Esophagus muscularis mucosa (tissue), 4 donors: ENCODE results near the gene TRMT1.

ENCODE experiments used
- CTCF ChIP-seq, 3 experiments: fragments of 200-600 bp in 2 of 3; fragments of 450-650 bp in 1 of 3; sonication (generic) in 2 of 3; IDR thresholded peaks; one replicate each; pipeline ENCODE4 v1.5.1; 2017 to 2019; ENCODE audit warnings: antibody characterized with exemption in 3 of 3, mild to moderate bottlenecking in 2 of 3, moderate library complexity in 1 of 3
- EP300 ChIP-seq: sonication (generic); formaldehyde crosslinking; IDR thresholded peaks from one replicate; pipeline ENCODE4 v1.6.1; 2017; ENCODE audit warnings: antibody characterized with exemption
- POLR2A ChIP-seq: fragments of 450-650 bp; IDR thresholded peaks from one replicate; pipeline ENCODE4 v1.6.1; 2017; ENCODE audit warnings: antibody characterized with exemption, moderate library complexity, mild to moderate bottlenecking, low read depth

GRCh38 chr19:13115936-13116281, 631 bp downstream of the TRMT1 start:
- no peak for TF ChIP-seq CTCF (IDR thresholded peaks at IDR 0.05)
- no peak for TF ChIP-seq POLR2A
- no peak for TF ChIP-seq EP300
